GM21737 (cell line): Measurements from ENCODE around the gene BAHCC1.

Source experiments
- ATAC-seq: cut with Tn5 transposase; IDR thresholded peaks from one replicate; pipeline ENCODE4 v1.9.1; 2021; ENCODE audit warnings: mild to moderate bottlenecking, moderate library complexity; ENCODE audit not compliant: unreplicated experiment

BAHCC1 gene

DNA sequence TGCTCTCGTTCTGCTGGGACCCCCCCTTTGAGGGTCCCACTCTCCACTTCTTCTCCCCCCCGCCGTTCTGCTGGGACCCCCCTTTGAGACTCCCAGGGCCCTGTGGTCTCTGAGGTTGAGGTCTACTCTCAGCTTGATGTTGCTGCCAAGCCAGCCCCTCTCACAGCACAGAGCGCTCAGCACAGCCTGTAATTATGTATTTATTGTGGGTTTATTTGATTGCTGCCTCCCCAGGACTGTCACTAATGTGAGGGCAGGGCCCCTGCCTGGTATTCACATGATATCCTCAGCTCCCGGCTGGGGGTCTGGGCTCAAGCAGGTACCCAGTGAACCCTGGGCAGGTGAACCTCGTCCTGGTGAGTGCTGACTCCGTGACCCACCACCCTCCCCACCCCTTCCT, 81.9 kb downstream of the BAHCC1 start:
- ATAC-seq, result no peak

DNA sequence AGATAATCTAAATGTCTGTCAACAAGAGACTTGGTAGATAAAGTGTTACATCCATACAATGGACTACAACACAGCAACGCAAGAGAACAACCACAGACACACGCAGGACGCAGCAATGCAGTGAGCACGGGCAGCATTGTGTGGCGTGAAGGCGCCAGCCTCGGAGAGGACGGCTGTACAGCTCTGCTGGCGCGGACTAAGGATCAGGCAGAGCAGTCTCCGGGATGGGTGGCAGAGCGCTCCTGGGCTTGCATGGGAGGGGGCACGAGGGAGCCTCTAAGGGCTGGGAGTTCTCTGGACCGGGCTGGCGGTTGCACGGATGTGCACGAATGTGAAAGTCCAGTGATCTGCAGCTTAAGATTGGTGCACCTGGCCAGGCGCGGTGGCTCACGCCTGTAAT, 82.9 kb downstream of the BAHCC1 start:
- ATAC-seq, result no peak

DNA sequence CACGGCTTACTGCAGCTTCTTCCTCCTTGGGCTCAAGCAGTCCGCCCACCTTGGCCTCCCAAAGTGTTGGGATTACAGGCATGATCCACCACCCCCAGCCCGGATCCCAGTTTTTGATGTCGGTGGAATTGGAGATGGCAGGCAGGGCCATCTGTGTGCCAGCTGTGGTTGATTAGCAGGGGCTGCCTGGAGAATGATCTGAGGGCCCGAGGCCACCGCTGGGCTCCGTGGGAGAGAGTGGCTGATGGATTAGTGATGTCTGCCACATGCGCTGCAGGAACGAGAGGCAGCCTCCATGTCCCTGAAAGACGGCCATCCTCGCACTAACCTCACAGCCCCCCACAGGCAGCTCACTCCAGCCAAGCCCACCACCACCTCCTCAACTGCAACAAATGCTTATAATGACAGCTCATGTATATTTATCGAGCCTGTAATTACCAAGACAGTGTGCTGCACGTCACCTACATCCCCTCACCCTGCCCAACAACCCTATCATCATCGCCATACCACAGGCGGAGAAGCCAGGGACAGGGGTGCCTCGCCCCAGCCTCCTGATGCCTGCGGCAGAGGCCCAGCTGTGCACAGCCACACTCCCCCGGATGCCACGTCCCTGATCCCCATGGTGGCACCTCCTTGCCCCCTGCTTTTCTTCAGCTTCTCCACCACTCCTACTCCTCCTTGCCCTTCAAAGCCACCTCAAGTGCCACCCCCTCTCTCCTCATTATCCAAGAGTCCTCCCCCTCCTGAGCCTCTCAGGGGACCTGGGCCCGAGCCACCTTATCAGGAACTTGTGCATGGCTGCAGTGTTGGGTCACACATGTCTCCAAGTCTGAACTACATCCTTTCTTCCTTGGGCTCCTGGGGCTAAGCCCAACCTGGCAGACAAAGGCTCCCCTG, 84.2 kb downstream of the BAHCC1 start:
- no peak for ATAC-seq

DNA sequence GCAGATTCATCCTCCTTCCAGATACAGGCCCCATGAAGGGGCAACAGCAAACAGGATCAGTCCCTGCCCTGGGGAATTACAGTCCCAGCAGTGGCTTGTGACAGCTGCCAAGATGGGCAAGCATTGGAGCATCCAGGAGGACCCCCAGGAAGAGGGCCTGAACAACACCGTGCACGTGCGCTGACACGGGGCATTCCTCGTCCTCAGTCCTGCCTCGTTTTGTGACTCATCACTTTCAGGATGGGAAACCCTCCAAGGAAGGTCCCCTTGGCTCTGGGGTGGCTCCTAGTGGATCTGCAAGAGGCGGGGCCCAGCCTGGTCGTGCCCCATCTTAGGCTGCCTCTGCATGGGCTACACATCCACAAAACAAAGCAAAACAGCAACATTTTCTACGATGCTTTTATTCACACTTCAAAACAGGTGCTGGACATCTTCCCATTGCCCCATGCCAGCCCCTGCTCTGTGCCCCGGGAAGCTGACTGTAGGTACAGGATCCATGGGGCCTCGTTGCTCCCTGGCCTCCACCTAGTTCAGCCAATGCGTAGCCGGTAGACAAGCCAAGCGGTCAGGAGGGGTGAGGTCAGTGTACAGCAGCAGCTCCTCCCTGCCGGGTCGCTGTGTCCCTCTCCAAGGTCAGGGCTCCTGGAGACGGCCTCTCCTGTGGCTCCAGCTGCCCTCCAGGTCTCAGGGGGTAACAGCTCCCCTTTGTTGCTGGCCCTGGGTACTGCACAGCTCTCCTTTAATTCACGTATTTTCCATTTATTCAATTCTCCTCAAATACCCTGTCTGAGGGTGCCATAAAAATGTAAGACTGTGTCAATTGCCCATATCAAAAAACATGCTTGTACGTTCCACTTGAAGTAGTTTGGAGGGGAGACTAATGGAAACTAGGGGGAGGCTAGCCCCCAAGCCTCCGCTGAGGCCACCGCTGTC, 85.1 kb downstream of the BAHCC1 start:
- ATAC-seq, result no peak

DNA sequence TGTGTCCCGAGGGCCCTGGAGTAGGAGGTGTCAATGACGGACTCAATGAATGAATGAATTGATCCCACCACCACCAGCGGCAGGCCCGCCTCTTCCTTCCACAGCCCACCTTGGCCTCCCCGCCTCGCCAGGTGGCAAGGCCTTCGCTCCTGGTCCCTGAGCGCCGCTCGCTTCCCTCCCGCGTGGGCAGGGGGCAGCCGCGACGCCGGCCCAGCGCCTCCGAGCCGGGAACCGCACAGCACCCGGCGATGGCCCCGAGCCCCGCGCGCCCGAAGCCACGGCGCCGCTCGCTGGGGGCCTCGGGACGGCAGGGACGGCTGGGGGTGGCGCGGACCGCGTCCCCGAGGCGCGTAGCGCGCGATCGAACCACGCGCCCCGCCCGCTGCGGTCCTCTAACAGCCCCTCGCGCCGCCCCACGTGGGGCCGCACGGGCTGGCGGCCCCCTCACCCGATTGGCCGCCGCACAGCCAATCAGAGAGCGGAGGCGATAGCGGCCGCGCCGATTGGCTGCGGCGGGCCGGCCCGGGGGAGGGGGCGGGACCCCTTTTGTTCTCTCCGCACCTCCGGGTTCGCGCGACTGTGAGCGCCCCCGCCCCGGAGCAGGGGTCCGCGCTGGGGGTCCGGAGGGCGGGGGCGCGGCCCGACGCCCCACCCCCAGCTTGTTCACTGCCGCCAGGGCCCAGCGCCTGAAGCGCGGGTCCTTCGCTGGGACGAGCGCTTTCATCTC, 86.0 kb downstream of the BAHCC1 start:
- no peak for ATAC-seq

DNA sequence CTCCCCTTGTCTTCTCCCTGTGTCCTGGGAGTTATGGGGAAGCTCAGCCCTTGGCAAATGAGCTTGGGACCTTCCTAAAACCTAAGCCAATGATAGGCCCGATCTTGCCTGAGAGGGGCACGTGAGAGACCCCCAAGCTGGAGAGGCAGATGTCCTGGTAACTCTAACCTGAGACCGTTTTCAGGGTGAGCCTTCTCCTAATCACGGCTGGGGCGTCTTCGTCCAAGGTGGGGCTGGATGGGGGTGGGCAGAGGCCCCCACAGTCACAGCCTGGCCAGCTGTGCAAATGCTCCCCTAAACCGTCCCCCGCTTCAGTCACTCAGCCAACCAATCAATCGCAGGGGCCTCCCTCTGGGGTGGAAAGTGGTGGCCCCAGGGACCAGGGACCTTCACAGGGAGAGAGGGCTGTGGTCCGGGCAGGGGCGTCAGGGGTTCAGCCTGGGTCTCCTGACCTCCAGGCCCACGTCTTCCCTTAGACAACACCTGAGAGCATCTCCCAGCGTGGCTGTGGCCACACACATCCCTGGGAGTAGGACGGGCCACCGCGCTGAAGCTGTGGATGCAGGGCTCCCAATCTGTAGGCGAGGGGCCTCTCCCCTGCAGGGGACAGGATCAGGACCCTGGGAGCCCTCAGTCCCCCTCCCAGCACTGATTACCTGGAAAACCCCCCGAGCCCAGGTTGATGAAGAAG, 86.7 kb downstream of the BAHCC1 start:
- ATAC-seq, result no peak

DNA sequence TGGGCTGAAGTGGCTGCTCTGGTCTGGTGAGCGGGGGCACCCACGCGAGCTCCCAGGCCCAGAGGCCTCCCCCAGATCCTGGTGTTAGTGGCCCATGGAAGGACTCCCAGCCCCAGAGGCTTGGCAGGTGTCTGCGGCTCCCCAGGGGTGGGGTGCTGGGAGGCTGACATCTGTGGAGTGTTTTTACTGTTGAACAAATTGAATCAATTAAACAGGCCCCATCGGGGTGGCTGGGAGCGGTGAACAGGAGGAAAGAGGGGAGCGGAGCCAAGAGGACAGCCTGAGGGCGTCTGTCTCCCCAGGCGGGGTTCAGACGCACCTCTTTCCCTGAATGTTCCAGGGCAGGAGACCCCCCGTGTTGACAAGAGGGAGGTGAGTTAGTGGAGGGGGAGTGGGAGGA, 87.4 kb downstream of the BAHCC1 start:
- no peak for ATAC-seq

DNA sequence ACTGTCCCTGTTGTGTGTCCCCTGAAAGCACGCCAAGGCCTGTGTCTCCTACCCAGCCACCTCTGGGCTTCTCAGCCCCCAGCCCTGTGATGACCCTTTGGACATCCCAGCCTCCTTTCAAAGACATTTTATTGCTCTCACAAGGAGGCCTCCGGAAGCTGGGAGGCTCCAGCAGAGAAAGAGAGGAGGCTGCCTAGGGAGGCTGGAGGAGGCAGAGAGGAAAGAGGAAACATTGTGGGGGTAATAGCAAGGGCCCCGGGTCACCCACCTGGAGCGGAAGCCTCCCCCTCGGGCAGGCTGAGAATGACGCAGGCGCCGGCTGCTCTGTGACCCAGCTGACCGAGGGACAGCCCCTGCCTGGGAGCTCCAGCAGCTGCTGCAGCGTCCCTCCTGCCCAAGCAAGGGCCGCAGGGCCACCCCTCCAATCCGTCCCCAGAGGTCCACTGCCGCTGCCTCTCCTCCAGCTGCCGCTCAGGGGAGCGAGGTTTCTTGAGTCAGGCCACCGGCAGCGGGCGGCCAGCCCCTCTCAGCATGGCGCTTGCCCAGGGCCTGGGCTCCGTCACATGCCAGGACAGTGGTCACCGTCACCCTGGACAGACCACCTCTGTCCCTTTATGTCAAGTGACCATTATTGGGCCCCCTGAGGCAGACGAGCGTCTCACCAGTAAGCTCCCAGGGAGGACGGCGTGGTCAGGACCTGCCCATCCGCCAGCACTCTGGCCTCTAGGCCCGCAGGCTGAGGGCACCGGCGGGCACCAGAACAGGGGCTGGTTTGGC, 88.0 kb downstream of the BAHCC1 start:
- ATAC-seq, result peak; percentile 44

DNA sequence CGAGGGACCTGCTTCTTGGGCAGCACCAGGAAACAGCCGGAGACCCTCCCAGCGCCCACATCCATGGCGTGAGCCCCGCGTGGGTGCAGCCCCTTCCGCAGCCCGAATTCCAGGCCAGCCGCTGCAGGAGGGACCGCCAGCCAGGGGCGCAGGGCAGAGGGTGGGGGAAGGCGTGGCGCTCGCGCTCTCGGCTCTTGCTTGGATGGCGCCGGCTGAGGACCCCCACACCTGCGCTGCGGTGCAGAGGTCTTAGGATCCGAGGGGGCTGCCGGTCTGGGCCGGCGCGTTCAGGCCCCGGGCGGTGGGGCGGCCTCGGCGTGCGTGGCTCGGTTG, 88.6 kb downstream of the BAHCC1 start:
- peak; percentile 8 for ATAC-seq

DNA sequence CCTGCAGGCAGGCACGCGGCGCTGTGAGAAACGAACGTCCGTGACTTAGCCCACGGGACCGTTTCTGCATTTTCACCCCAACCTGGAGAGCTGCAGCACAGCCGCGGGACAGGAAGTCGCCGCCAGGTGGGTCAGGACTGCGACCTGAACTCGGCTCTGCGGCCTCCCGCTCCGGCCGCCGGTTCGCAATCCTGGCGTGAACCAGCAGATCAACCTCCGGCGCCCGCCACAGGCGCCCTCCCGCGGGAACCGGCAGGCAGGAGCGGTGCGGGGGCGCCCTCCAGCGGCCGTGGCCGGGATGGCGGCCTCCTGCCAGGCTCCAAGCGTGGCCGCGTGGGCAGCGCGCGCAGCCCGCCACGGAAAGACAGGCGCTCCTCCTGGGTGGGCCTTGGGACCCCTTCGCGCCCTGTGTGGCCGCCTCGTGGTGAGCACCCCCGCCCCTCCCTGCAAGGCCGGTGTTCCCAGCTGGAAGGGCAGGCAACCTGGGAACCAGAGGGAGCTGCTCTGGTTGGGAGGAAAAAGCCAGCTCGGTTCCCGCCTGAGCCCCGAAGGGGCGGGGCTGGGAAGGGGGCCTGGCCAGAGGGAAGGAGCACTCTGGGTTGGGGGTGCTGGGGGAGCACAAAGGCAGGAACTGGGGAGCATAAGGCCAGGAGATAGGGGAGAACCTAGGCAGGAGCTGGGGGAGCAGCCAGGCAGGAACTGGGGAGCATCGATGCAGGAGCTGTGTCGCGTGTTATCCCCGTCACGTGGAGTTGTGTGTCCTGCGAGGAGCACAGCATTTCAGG, 89.1 kb downstream of the BAHCC1 start:
- peak; percentile 50 for ATAC-seq

DNA sequence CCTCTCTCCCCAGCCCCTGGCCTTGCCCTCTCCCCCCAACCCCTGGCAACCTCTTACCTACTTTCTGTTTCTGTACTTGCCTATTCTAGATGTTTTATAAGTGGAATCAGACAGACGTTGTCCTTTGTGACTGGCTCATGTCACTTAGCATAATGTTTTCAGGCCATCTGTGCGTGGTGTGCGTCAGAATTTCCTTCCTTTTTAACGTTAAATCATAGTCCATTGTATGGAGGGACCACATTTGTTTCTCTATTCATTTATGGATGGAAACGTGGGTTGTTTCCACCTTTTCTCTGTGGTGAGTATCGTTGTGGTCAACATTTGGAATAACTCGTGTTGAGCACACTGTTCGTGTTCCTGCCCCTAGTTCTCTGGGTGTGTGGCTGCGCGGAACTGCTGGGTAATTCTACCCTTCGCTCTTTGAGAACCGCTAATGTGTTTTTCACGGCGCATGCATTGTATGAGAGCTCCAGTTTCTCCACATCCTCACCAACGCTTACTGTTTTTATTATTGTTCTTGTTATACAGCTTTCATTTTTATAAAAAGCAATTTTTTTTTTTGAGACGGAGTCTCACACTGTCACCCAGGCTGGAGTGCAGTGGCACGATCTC, 91.0 kb downstream of the BAHCC1 start:
- ATAC-seq, result no peak

DNA sequence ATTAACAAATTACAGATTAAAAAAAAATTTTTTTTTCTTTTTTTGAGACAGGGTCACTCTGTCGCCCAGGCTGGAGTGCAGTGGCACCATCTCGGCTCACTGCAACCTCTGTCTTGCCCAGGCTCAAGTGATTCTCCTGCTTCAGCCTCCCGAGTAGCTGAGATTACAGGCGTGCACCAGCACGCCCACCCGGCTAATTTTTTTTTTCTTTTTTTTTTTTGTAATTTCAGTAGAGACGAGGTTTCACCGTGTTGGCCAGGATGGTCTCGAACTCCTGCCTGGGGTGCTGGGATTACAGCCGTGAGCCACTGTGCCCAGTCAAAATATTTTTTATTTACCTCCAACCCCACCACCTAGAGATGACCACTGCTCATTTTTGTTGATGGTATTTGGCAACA, 91.8 kb downstream of the BAHCC1 start:
- ATAC-seq, result no peak

DNA sequence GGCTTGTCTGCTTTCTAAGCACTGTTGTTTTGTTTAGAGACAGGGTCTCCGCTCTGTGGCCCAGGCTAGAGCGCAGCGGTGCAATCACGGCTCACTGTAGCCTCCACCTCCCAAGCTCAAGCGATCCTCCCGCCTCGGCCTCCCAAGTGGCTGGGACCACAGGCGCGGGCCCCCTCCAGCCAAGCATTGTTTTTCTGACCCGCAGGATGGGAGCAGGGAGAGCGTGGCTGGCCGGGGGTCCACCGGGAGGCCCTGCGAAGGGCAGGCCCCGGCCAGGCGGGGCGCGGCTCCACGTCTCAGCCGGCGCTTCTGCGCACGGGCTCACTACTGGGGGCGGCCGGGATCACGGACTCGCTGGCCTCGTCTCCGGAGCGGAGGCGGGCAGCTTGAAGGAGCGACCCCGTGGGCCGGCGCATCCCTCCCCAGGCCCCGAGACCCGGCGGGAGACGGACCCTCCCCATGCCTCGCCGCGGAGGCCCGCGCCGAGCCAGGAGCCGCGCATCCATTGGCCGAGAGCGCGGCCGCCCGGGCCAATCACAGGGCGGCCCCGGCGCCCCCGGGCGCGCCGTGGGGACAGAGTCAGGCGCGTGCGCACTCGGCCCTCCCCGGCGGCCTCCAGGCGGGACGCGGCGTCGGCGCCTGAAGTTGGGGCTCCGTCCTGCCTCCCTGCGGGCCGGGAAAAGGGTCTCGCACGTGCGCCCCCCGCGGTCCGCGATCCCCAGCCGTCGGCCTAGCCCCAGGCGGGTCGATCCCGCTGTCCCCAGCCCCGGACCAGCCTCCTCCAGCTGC, 92.4 kb downstream of the BAHCC1 start:
- ATAC-seq, result no peak

DNA sequence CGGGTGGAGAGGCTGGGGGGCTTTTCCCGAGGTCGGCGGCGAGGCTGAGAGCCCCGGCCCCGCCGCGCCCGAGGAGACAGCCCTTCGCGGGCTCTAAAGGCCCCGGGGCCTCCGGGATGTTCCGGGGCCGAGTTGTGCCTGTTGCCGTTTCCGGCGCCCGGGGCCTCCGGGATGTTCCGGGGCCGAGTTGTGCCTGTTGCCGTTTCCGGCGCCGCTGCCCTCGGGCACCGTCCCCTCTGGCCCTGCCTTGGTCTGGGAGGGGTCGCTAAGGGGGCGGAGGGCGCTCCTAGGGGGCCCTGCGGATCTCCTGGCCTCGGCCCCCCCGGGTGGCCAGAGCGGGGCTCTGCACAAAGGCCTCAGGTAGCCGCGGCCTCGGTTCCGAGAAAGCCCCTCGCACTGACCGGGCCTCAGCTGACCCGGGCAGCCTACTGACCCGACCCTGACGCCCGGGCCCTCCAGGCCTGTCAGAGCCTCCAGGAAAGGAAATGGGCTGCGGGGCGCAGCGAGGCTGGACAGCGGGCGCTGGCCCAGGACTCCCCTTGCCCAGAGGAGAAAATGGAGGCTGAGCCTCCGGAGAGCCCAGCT, 93.1 kb downstream of the BAHCC1 start:
- no peak for ATAC-seq

DNA sequence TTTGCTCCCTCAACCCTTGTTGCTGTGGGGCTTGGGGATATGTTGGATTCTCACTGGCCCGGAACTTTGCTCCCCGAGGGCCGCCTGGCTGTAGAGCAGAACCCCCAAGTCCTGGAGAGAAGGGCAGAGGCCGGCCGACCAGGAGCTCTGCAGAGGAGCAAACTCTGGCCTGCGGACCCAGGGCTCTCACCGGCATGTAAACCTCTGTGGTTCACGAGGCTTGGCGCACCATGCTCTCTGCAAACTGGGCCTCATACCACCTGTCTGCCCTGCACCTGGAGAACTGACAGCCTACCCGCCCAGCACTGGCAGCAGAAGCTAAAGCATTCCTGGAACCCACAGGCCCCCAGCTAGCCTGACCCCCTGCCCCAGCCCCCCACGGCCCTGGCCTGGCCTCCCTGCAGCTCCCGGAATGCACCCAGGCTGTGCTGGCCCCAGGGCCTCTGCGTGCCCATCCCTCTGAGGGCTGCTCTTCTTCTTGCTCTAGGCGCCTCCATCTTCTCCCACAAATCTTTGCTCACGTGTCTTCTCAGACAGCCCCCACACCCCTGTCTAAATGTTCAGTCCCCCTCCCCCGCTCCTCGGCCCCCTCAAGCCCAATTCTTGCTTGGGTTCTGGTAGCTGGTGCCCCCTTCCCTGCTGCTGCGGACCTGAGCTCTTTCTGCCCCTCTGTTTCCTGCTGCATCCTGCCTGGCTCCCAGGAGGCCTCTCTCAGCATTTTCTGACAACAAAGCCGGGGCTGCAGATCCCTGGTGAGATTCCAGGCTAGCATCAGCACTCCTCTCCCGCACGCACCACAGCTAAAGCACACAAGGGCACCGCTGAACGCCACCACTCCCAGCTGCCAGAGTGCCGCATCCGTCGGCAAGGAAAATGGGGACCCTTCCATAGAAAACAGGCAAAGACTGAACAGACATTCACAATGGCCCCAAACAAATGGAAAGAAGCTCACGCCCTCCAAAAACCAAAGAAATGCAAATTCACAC, 94.0 kb downstream of the BAHCC1 start:
- no peak for ATAC-seq
